ENCODE measurements around the gene CHCHD5.

DNA sequence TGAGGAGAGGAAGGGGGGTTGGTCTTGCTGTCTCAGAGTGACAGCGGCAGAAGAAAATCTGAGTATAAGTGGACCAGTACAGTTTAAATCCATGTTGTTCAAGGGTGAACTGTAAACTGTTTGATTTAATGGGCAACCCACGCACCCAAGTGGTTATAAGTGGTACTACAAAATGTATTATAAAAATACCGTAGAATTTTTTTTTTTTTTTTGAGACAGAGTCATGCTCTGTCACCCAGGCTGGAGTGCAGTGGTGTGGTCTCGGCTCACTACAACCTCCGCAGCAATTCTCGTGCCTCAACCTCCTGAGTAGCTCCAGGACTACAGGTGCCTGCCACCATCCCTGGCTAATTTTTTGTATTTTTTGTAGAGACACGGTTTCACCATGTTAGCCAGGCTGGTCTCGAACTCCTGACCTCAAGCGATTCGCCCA, 2.1 kb upstream of the CHCHD5 start:
- TF ChIP-seq, protein P1, sequence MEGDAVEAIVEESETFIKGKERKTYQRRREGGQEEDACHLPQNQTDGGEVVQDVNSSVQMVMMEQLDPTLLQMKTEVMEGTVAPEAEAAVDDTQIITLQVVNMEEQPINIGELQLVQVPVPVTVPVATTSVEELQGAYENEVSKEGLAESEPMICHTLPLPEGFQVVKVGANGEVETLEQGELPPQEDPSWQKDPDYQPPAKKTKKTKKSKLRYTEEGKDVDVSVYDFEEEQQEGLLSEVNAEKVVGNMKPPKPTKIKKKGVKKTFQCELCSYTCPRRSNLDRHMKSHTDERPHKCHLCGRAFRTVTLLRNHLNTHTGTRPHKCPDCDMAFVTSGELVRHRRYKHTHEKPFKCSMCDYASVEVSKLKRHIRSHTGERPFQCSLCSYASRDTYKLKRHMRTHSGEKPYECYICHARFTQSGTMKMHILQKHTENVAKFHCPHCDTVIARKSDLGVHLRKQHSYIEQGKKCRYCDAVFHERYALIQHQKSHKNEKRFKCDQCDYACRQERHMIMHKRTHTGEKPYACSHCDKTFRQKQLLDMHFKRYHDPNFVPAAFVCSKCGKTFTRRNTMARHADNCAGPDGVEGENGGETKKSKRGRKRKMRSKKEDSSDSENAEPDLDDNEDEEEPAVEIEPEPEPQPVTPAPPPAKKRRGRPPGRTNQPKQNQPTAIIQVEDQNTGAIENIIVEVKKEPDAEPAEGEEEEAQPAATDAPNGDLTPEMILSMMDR (IDR thresholded peaks at IDR 0.05), result peak; percentile 63 to 72 (median 68)
- TF ChIP-seq POLR2A (IDR thresholded peaks at IDR 0.05), result no peak
